ENCODE results near the gene CNTN5.

The CNTN5 gene

DNA sequence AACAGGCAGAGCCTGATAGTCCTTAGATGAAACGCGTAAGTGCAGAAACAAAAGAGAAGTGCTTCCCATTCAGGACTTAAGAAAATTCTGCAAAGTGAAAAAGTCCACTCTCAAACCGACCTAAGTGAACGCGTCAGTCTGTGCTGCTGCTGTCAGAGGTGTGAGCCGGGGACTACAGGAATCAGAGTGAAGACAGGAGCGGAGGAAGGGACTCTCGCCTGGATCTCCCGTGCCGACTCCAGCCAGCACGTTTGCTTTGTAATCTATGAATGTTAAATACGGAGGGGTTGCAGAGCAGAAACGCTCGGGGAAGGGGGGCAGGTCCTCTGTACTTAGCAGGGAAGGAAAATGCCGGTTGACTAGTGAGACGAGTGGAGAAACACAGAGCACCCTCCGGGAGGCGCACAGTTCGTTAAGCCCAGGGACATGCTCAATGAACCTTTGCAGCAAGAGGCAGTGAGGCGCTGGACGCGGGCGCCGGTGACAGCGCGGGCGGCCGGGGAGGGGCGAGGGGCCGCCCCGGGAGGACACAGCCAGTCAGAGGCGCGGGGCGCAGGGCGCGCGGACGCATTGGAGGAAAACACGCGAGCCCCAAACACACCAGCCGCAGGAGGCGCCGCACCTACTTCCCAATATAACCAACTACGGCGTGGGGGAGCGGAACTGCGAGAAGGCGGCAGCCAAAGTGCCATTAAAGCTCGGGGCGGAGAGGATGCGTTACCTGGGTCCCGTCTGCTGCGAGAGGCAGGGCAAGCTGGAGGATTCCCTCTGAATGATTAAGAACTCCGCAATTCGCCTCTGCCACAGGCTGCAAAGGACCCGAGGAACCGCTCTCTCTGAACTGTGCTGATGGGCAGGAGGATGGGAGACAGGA lies at the start of gene CNTN5:
CNTN5 (plus strand) TSS at position 598 of the 874 bp plus-strand sequence.
- DNase-seq, result peak; percentile 22 to 28
- TF ChIP-seq POLR2A (IDR thresholded peaks at IDR 0.05; ENCODE audit: low read length), result no peak
- TF ChIP-seq GATA1 (IDR thresholded peaks at IDR 0.05; ENCODE audit: low read depth, low read length), result no peak

DNA sequence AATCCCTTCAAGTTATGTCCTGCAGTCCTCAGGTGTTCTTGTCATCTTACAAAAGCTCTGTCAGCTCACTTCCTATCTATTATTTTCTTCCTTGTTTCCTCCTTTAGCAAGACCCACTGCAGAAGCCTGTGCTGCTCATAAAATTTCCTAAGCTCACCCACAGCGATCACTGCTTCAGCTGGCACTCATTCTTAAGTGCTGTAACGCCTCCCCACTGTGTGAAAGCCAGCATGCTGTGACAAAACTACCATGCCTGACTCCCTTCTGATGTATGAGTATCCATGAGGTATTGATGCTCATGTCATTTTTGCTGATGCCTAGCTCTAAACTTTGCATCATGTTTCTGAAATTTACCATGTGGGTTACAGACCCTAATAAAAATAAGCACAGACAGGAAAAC lies 41.5 kb upstream of the CNTN5 start:
- TF ChIP-seq POLR2A (IDR thresholded peaks at IDR 0.05; ENCODE audit: low read length) (no peak), GATA1 (IDR thresholded peaks at IDR 0.05; ENCODE audit: low read depth, low read length) (no peak)
- DNase-seq, result no peak

GRCh38 chr11:99015634-99016454 lies 4.9 kb upstream of the CNTN5 start:
- no peak for TF ChIP-seq GATA1 (IDR thresholded peaks at IDR 0.05; ENCODE audit: low read depth, low read length)
- TF ChIP-seq POLR2A (IDR thresholded peaks at IDR 0.05; ENCODE audit: low read length), result no peak
- peak; percentile 48 to 68 for DNase-seq

GRCh38 chr11:99019696-99020095 lies 1.1 kb upstream of the CNTN5 start:
- DNase-seq, result no peak
- TF ChIP-seq GATA1 (IDR thresholded peaks at IDR 0.05; ENCODE audit: low read depth, low read length) (no peak), POLR2A (IDR thresholded peaks at IDR 0.05; ENCODE audit: low read length) (no peak)

GRCh38 chr11:99037057-99037456 lies 16.3 kb downstream of the CNTN5 start:
- TF ChIP-seq POLR2A (IDR thresholded peaks at IDR 0.05; ENCODE audit: low read length) (no peak), GATA1 (IDR thresholded peaks at IDR 0.05; ENCODE audit: low read depth, low read length) (no peak)
- DNase-seq, result no peak

GRCh38 chr11:99063331-99063730 lies 42.6 kb downstream of the CNTN5 start:
- TF ChIP-seq POLR2A (IDR thresholded peaks at IDR 0.05; ENCODE audit: low read length), result no peak
- no peak for TF ChIP-seq GATA1 (IDR thresholded peaks at IDR 0.05; ENCODE audit: low read depth, low read length)
- DNase-seq, result no peak

GRCh38 chr11:99065121-99065520 lies 44.4 kb downstream of the CNTN5 start:
- DNase-seq, result no peak
- TF ChIP-seq GATA1 (IDR thresholded peaks at IDR 0.05; ENCODE audit: low read depth, low read length), result no peak
- TF ChIP-seq POLR2A (IDR thresholded peaks at IDR 0.05; ENCODE audit: low read length), result no peak

DNA sequence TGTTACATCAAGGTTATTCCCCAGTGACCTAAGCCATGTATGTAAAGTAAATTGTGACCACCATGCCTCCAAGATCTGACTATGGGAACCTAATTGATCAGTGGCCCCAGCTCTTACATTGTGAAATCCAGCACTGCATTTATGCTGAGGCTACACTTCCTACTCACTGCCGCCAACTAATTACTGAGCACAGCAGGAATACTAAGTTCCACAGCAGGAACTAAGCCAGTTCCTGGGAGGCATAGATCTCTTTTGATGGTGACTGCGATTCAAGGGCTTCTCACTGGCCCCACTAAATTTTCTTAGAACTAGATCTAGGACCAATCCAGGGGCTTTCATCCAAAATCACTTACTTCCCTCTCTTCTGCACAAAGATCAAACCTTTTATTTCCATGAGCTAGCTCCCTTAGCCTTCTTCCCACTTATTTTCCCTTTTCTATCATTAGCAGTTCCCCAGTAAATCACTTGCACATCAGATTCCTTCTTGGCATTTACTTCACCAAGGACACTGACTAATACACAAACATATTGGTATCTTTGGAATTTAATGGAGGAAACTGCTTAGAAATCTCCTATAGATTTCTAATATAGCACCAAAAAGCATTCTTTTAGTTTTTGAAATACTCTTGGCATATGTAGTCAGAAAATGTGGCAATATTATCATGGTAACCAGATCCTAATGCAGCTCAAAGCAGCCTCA lies 46.0 kb downstream of the CNTN5 start:
- DNase-seq, result no peak
- TF ChIP-seq GATA1 (IDR thresholded peaks at IDR 0.05; ENCODE audit: low read depth, low read length), result no peak
- TF ChIP-seq POLR2A (IDR thresholded peaks at IDR 0.05; ENCODE audit: low read length), result no peak

DNA sequence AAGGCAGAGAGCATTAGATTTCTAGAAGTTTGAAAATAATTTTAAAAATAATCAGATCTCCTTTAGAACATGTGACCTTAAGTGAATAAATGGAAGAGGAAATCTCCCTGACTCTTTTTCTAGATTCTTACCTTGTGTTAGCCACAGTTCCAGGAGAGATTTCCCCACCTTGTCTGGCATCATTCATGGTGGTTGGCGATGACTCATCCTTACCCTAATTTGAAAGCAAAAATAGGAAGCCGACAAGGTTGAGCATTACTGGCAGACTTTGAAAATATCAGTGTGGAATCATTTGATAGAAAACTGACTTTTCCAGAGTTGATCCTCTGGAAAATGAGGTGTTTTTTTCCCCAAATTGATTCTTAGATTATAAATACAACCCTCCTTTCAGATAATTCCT lies 48.1 kb downstream of the CNTN5 start:
- TF ChIP-seq GATA1 (IDR thresholded peaks at IDR 0.05; ENCODE audit: low read depth, low read length) (no peak), POLR2A (IDR thresholded peaks at IDR 0.05; ENCODE audit: low read length) (no peak)
- no peak for DNase-seq

DNA sequence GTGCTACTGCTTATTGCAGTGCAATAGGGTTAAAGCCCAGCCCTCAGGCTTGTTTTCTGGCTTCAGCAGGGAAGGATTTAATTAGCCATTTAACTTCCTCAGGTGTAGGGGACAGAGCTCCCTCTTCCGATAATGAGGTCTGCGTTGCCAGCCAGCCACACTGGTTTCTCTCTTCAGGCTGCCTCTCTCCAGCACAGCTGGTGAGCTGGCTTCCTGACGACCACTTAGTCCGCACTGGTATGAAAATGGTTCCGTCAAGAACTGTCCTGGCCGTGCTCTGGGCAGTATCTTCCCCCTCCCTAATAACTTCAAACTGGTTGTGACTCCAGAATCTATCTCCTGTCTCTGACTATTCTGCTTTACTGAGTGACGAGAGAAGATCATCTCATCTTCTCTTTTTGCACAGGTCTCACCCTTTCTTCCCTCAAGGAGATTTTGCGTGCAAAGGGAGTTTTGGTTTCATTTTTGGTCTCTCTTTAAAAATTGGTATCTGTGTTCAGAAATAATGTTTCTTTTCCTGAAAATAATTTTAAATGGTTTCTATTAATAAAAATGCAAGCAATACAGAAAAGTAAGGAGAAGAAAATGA lies 49.2 kb downstream of the CNTN5 start:
- DNase-seq, result peak in 1 of 2 experiments; percentile 1
- TF ChIP-seq POLR2A (IDR thresholded peaks at IDR 0.05; ENCODE audit: low read length) (no peak), GATA1 (IDR thresholded peaks at IDR 0.05; ENCODE audit: low read depth, low read length) (no peak)

DNA sequence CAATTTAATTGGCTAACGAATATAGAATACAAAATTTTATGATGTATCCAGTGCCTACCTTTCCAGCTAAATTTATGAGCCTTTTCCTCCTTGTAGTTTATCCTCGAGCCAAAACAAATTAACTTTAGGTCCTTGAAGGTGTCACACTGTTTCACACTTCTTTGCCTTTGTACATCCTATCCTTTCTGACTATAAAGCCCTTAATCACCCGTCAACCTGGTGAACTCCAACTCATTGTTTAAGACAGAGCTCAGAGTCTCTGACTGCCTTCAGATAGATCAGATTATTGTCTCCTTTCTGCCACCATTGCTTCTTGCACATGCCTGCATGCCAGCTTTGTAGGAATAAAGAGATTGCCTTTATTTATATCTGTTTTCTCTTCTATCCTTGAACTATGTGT lies 58.8 kb downstream of the CNTN5 start:
- DNase-seq, result no peak
- TF ChIP-seq GATA1 (IDR thresholded peaks at IDR 0.05; ENCODE audit: low read depth, low read length), result no peak
- no peak for TF ChIP-seq POLR2A (IDR thresholded peaks at IDR 0.05; ENCODE audit: low read length)

DNA sequence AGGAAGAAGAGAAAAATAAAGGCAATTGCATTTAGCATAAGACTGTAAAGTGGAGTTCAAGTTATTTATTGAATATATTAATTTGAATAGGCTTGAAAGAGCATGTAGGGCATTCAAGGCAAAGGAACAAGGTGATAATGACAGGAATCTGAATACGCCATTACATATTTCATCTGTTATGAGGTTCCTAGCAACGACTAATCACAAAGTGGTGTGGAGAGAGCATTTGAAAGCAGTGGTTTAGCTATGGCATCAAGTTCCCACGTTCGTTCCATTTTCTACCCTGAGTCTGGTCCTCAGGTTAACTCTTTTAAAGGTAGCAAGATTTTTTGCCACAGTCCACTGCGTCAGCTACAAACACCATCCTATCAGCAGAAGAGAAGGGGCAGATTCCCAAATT lies 59.4 kb downstream of the CNTN5 start:
- no peak for DNase-seq
- TF ChIP-seq GATA1 (IDR thresholded peaks at IDR 0.05; ENCODE audit: low read depth, low read length), result no peak
- no peak for TF ChIP-seq POLR2A (IDR thresholded peaks at IDR 0.05; ENCODE audit: low read length)

DNA sequence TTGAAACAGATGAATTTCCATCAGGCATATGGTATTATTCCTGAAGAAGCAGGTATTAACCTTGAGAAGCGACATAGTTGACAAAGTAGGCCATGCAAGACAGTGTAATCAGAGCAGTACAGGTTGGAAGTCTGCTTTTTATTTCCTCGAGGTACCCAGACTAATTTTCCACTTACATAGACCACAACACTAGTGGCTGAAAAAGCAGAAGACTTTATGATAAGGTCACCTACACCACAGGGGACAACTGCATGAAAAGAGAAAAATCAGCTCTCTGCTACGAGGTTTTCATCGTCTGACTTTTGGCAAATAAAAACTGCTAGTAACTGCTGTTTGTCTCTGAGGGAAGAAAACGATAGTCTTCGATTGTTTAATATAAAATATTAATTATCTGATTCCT lies 77.5 kb downstream of the CNTN5 start:
- no peak for TF ChIP-seq POLR2A (IDR thresholded peaks at IDR 0.05; ENCODE audit: low read length)
- TF ChIP-seq GATA1 (IDR thresholded peaks at IDR 0.05; ENCODE audit: low read depth, low read length), result no peak
- DNase-seq, result no peak
